Endodermal cell (in vitro differentiated cells): ENCODE results near the gene HDAC4. TPM values are rescaled to one million over a fixed set of nuclear protein-coding genes. Genes with fewer than 3 reads are reported as not detected.
A peak's percentile ranks its signal among the peaks of the same experiment; 100 is the strongest.
"Not testable (repeated sequence)": the region's sequence is repeated elsewhere in the genome, so short reads cannot be mapped to it uniquely, and the experiment has no call there.

Source experiments
- DNase-seq: peaks from one replicate; pipeline ENCODE4 v3.0.0-alpha.2; 2017
- H3K27ac ChIP-seq: 2 replicates; pipeline ENCODE4 v1.5.1; 2013; ENCODE audit warnings: mild to moderate bottlenecking, low read depth, low read length, moderate library complexity
- H3K27me3 ChIP-seq: 2 replicates; pipeline ENCODE4 v1.6.1; 2013; ENCODE audit warnings: mild to moderate bottlenecking, low read length, moderate library complexity; ENCODE audit not compliant: insufficient read depth, control insufficient read depth, poor library complexity, severe bottlenecking
- H3K36me3 ChIP-seq: 2 replicates; pipeline ENCODE4 v1.7.0; 2013; ENCODE audit warnings: mild to moderate bottlenecking, low read length, moderate library complexity; ENCODE audit not compliant: control insufficient read depth, insufficient read depth
- H3K4me1 ChIP-seq: one replicate; pipeline ENCODE4 v1.7.0; 2013; ENCODE audit warnings: low read length; ENCODE audit not compliant: control insufficient read depth, insufficient read depth
- H3K4me3 ChIP-seq: 2 replicates; pipeline ENCODE4 v1.5.1; 2013; ENCODE audit warnings: mild to moderate bottlenecking, low read length, moderate library complexity
- H3K9ac ChIP-seq: 2 replicates; pipeline ENCODE4 v1.6.1; 2013; ENCODE audit warnings: mild to moderate bottlenecking, low read length, moderate library complexity; ENCODE audit not compliant: poor library complexity, severe bottlenecking; ENCODE audit errors: extremely low read depth
- H3K9me3 ChIP-seq: 2 replicates; pipeline ENCODE4 v1.6.1; 2013; ENCODE audit warnings: mild to moderate bottlenecking, low read length, moderate library complexity; ENCODE audit not compliant: control insufficient read depth
- H3K27ac Mint-ChIP-seq: 2 replicates; pipeline ENCODE4 v1.8.0; 2020; ENCODE audit warnings: mixed read lengths
- H3K27me3 Mint-ChIP-seq: 2 replicates; pipeline ENCODE4 v1.8.0; 2021; ENCODE audit warnings: mild to moderate bottlenecking, mixed read lengths; ENCODE audit not compliant: insufficient read depth
- H3K36me3 Mint-ChIP-seq: 2 replicates; pipeline ENCODE4 v1.8.0; 2020; ENCODE audit warnings: low read depth, mixed read lengths
- H3K4me1 Mint-ChIP-seq: 2 replicates; pipeline ENCODE4 v1.8.0; 2020; ENCODE audit warnings: mixed read lengths
- H3K4me3 Mint-ChIP-seq: 2 replicates; pipeline ENCODE4 v1.8.0; 2020; ENCODE audit warnings: mild to moderate bottlenecking, moderate library complexity, mixed read lengths
- H3K9me3 Mint-ChIP-seq: 2 replicates; pipeline ENCODE4 v1.8.0; 2020; ENCODE audit warnings: mild to moderate bottlenecking, mixed read lengths
- CTCF ChIP-seq: fragments of 200-600 bp; sonication (generic); conservative IDR thresholded peaks from 2 replicates; pipeline ENCODE4 v1.5.0; 2021; ENCODE audit warnings: antibody characterized with exemption, mild to moderate bottlenecking
- WGBS, 2 experiments: methylation state at CpG; one replicate each; pipeline versions ENCODE4 v1.1.5 to v1.1.7; 2013; ENCODE audit warnings: missing lambda C conversion rate in 2 of 2, mixed read lengths in 1 of 2; ENCODE audit not compliant: insufficient coverage in 1 of 2, insufficient read length in 1 of 2; 5-methylcytosine and 5-hydroxymethylcytosine counted together
- total RNA-seq, 2 donors: library from RNA; stranded (reverse); fragmentation: NEBNext Ultra II Directional in 1 of 2; extraction: Animal tissue kit (Norgen Biotek cat#: 25700) in 1 of 2; gene quantifications; 2 replicates in 1 of 2; 3 replicates in 1 of 2; pipeline ENCODE4 v1.2.1, GENCODE V29; 2021

Gene HDAC4
- total RNA-seq, 2 donors from 2014 or later, result 45.7 to 51.2 TPM

GRCh38 chr2:239282448-239283287 lies 118.2 kb downstream of the HDAC4 start:
- H3K4me1 ChIP-seq, result no peaks in the 10 kb centered on the region
- no peaks in the 10 kb centered on the region for H3K36me3 Mint-ChIP-seq
- no peak overlapping the region for H3K27ac ChIP-seq
- H3K4me3 Mint-ChIP-seq, result no peak overlapping the region
- no peaks in the 10 kb centered on the region for H3K9me3 Mint-ChIP-seq
- 93 to 97% methylated on average over 7 to 9 of the region's 9 CpGs for WGBS, 2 experiments
- no peaks in the 10 kb centered on the region for H3K27me3 ChIP-seq
- no peaks in the 10 kb centered on the region for H3K9me3 ChIP-seq
- TF ChIP-seq CTCF, result no peak
- no peak overlapping the region for H3K9ac ChIP-seq
- no peaks in the 10 kb centered on the region for H3K27me3 Mint-ChIP-seq
- DNase-seq, result no peak
- H3K4me3 ChIP-seq, result no peak overlapping the region
- peaks cover 14% of the 10 kb centered on the region for H3K4me1 Mint-ChIP-seq
- no peaks in the 10 kb centered on the region for H3K36me3 ChIP-seq
- H3K27ac Mint-ChIP-seq, result no peak overlapping the region

- DNase-seq, result peak; percentile 36
- not testable (repeated sequence) for H3K4me1 ChIP-seq, H3K27me3 Mint-ChIP-seq, H3K9me3 Mint-ChIP-seq, H3K27me3 ChIP-seq, H3K4me3 Mint-ChIP-seq, H3K27ac Mint-ChIP-seq, H3K36me3 Mint-ChIP-seq, H3K36me3 ChIP-seq, H3K9ac ChIP-seq, H3K4me3 ChIP-seq, H3K27ac ChIP-seq, H3K4me1 Mint-ChIP-seq, H3K9me3 ChIP-seq
- WGBS, 2 experiments, result 93 to 94% methylated on average over 13 to 14 of the region's 14 CpGs
Measured at GRCh38 chr2:239280296-239281017, 120.4 kb downstream of the HDAC4 start.

GRCh38 chr2:239279508-239280295 lies 121.1 kb downstream of the HDAC4 start:
- Mint-ChIP-seq H3K27me3 (no peaks in the 10 kb centered on the region), H3K9me3 (no peaks in the 10 kb centered on the region), H3K4me3 (no peak overlapping the region), H3K36me3 (no peaks in the 10 kb centered on the region), H3K4me1 (peaks cover 3% of the 10 kb centered on the region), H3K27ac (no peak overlapping the region)
- Histone ChIP-seq H3K27me3 (no peaks in the 10 kb centered on the region), H3K4me1 (no peaks in the 10 kb centered on the region), H3K36me3 (no peaks in the 10 kb centered on the region), H3K4me3 (no peak overlapping the region), H3K9me3 (no peaks in the 10 kb centered on the region), H3K27ac (no peak overlapping the region), H3K9ac (no peak overlapping the region)
- WGBS, 2 experiments, result 91 to 93% methylated on average over 9 to 20 of the region's 20 CpGs
- no peak for TF ChIP-seq CTCF
- peak; percentile 34 for DNase-seq
